Measurements from ENCODE around the gene SASH1.

The SASH1 gene

DNA sequence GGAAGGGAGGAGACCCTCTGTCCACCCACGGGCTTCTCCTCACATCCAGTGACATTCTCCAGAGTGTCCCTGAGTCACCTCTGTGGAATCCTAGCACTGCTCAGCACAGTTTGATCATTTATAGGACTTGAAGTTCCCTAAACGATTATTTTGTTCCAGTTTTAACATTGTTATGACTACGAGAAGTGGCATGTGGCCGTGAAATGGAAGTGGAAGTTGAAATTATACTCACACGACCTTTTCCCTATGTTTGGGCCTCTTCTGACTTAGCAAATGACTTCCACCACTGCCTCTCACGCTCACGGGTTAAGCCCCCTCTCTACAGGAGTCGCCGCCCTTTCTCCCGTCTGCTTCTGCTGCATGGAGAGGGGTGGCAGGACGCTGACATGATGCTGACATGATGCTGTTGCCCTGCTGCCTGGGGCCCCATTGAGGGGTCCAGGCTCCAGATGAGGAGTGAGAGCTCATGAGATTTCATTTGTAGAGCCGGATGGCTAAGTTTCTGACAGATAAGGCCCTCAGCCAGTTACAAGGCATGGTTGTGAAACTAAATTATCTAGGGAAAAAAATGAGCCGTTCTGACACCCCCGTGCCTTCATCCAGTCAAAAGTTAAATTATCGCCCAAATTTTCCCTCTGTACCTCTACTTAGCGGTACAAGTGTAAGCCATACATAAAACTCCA is 250.6 kb downstream of the SASH1 start:
- no peak for DNase-seq (ENCODE audit: low spot score)

DNA sequence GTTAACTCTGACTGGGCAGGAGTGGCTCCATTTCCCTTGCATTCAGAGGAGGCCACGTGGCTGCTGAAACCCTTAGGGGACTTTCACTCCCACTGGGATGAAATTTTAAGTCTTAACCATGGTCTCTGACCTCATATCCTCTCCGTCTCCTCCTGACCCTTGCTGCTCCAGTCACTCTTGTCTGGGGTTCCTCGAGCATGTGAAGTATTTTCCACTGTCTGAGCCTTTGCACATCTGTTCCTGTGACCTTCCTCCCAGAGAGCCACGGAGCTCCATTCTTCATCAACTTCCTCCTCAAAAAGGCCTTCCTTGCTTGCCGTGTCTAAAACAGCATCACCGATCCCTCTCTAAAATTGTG is 251.2 kb downstream of the SASH1 start:
- no peak for DNase-seq (ENCODE audit: low spot score)

DNA sequence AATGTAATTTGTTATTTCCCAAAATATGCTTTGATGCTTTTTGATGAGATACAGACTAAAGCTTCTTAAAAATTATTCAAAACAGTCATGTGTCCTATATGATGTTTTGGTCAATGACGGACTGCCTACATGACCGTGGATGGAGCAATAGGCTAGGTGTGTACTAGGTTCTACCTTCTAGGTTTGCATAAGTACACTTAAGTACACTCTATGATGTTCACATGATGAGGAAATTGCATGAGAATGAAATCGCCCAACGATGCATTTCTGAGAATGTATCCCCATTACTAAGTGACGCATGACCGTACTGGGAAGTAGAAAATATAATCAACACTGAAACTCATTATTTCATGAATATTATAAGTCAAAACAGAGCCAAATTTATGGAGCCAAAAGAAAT is 252.9 kb downstream of the SASH1 start:
- DNase-seq (ENCODE audit: low spot score), result no peak

DNA sequence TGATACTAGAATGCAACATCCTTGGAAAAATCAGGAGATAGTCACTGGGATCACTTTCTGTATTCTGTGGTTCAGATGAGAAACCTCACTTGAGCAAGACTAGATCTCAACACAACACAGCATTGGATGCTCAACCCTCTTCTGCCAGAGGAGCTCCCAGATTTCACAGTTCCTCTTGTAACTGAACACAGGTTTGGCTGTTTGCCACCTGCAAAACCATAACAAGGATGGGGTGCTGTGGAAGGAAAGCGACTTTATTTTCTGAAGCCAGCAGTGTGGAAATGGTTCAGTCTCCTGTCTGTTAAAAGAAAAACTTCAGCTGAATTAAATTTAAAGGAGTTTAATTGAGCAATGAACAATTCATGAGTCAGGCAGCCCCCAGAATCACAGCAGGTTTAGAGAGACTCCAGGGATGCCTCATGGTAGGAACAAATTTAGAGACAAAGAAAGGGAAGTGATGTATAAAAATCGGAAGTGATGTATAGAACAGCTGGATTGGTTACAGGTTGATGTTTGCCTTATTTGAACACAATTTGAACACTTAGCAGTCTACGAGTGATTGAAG is 254.3 kb downstream of the SASH1 start:
- DNase-seq (ENCODE audit: low spot score), result no peak

DNA sequence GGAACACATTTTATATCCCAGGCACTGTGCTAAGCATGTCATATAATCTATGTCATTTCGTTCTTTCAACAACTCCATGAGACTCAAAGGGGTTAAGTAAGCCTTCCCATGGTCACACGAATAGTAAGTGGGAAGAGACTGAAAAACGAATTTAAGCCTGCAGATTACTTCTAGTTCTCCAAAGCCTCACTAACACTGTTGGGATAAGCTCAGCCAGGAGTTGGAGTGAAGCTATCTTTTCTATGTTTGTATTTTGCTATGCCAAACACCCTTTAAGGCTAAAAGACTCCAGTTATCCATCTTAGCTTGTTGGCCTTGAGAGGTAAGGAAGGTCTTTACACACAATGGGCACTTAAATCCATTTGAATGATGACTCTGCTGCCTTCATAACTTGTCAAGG is 256.1 kb downstream of the SASH1 start:
- DNase-seq (ENCODE audit: low spot score), result no peak

DNA sequence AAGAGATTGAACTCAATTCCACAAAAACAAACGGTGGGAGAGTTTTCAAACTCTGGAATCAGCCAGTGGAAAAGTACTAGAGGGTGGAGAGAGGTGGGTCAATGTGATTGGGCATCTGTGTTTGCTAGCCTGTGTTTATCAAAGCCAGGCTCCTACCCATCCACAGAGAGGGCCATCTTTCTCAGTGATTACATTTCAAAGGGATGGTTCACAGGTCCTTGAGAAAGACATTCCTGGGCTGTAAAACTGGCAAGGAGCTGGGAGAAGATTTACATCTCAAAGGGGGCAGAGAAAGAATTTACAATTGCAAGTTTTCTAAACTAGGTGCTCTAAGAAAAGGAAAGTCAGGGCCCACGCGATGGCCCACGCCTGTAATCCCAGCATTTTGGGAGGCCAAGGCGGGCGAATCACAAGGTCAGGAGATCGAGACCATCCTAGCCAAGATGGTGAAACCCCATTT is 257.4 kb downstream of the SASH1 start:
- no peak for DNase-seq (ENCODE audit: low spot score)
